Glutamatergic neuron (in vitro differentiated cells): ENCODE results near the gene GMIP. TPM values are rescaled to one million over a fixed set of nuclear protein-coding genes. Genes with fewer than 3 reads are reported as not detected.

Source experiments
- DNase-seq: peaks from one replicate; pipeline ENCODE4 v3.0.0; 2022
- H3K27ac Mint-ChIP-seq: one replicate; pipeline ENCODE4 v1.8.0; 2020; ENCODE audit warnings: mild to moderate bottlenecking, mixed read lengths, inconsistent platforms; ENCODE audit not compliant: unreplicated experiment
- H3K27me3 Mint-ChIP-seq: one replicate; pipeline ENCODE4 v1.8.0; 2020; ENCODE audit warnings: mild to moderate bottlenecking, moderate library complexity, mixed read lengths, inconsistent platforms; ENCODE audit not compliant: unreplicated experiment
- H3K36me3 Mint-ChIP-seq: one replicate; pipeline ENCODE4 v1.8.0; 2020; ENCODE audit warnings: mild to moderate bottlenecking, mixed read lengths, inconsistent platforms; ENCODE audit not compliant: unreplicated experiment
- H3K4me1 Mint-ChIP-seq: one replicate; pipeline ENCODE4 v1.8.0; 2020; ENCODE audit warnings: mild to moderate bottlenecking, low read depth, mixed read lengths, inconsistent platforms; ENCODE audit not compliant: unreplicated experiment
- H3K4me3 Mint-ChIP-seq: one replicate; pipeline ENCODE4 v1.8.0; 2020; ENCODE audit warnings: mild to moderate bottlenecking, mixed read lengths, inconsistent platforms; ENCODE audit not compliant: unreplicated experiment
- H3K9me3 Mint-ChIP-seq: one replicate; pipeline ENCODE4 v1.8.0; 2020; ENCODE audit warnings: mild to moderate bottlenecking, moderate library complexity, mixed read lengths, inconsistent platforms; ENCODE audit not compliant: unreplicated experiment
- CTCF ChIP-seq: fragments of 200-600 bp; sonication (generic); IDR thresholded peaks from one replicate; pipeline ENCODE4 v1.5.0; 2021; ENCODE audit not compliant: partially characterized antibody, unreplicated experiment
- total RNA-seq: library from RNA; stranded (reverse); fragmentation: NEBNext Ultra II Directional; extraction: Animal tissue kit (Norgen Biotek cat#: 25700); gene quantifications from one replicate; pipeline ENCODE4 v1.2.1, GENCODE V29; 2021; ENCODE audit not compliant: unreplicated experiment

Gene GMIP
- total RNA-seq, 1 donor from 2014 or later = 204 TPM

- H3K4me1 Mint-ChIP-seq = peaks cover 17% of the 10 kb centered on the region
- H3K4me3 Mint-ChIP-seq = no peak overlapping the region
- TF ChIP-seq CTCF = no peak
- H3K27me3 Mint-ChIP-seq = peaks cover 22% of the 10 kb centered on the region
- no peak for DNase-seq
- H3K9me3 Mint-ChIP-seq = peaks cover 21% of the 10 kb centered on the region
- H3K36me3 Mint-ChIP-seq = peaks cover 17% of the 10 kb centered on the region
- H3K27ac Mint-ChIP-seq = peak overlapping the region; percentile 25
Measured at GRCh38 chr19:19630426-19630825, 13.0 kb downstream of the GMIP start.

GRCh38 chr19:19630062-19630414 is 13.4 kb downstream of the GMIP start:
- TF ChIP-seq CTCF = no peak
- Mint-ChIP-seq H3K36me3 (peaks cover 17% of the 10 kb centered on the region), H3K9me3 (peaks cover 20% of the 10 kb centered on the region), H3K4me3 (no peak overlapping the region), H3K27me3 (peaks cover 22% of the 10 kb centered on the region), H3K27ac (no peak overlapping the region), H3K4me1 (peaks cover 17% of the 10 kb centered on the region)
- no peak for DNase-seq

GRCh38 chr19:19628501-19629134 is 14.8 kb downstream of the GMIP start:
- peaks cover 20% of the 10 kb centered on the region for H3K27me3 Mint-ChIP-seq
- H3K9me3 Mint-ChIP-seq = peaks cover 24% of the 10 kb centered on the region
- peaks cover 11% of the 10 kb centered on the region for H3K36me3 Mint-ChIP-seq
- H3K4me1 Mint-ChIP-seq = peaks cover 20% of the 10 kb centered on the region
- H3K27ac Mint-ChIP-seq = peak overlapping the region; percentile 97
- DNase-seq = peak; percentile 94
- peak overlapping the region; percentile 80 for H3K4me3 Mint-ChIP-seq
- TF ChIP-seq CTCF = no peak

- Mint-ChIP-seq H3K27me3 (peaks cover 17% of the 10 kb centered on the region), H3K9me3 (peaks cover 24% of the 10 kb centered on the region), H3K4me1 (peaks cover 23% of the 10 kb centered on the region), H3K36me3 (peaks cover 4% of the 10 kb centered on the region), H3K4me3 (peak within 1 kb of the TSS; percentile 93), H3K27ac (peak within 1 kb of the TSS; percentile 100)
- peak; percentile 91 for DNase-seq
- TF ChIP-seq CTCF = no peak
Measured at GRCh38 chr19:19627621-19628500, 15.6 kb downstream of the GMIP start, which contains the start of gene LPAR2. Gene LPAR2, minus strand, starts transcription at chr19:19628220. Its CDS starts 945 bp downstream, at chr19:19627275.
